Umbilical cord (tissue), 2 donors: ENCODE results near the gene EPSTI1. TPM values are rescaled to one million over a fixed set of nuclear protein-coding genes. Genes with fewer than 3 reads are reported as not detected.

ENCODE experiments used
- DNase-seq: peaks from one replicate; pipeline ENCODE4 v3.0.0-alpha.2; 2015; ENCODE audit warnings: low spot score
- total RNA-seq: library from RNA; depleted of rRNA; stranded (reverse); fragments of >200 nt; gene quantifications from one replicate; pipeline ENCODE4 v1.2.3, GENCODE V29; 2014; ENCODE audit warnings: low replicate concordance; ENCODE audit not compliant: insufficient read depth

EPSTI1 gene
- total RNA-seq, 1 donor from 2014 or later, result 58.0 TPM

GRCh38 chr13:42852136-42852535 is 139.9 kb downstream of the EPSTI1 start:
- no peak for DNase-seq

GRCh38 chr13:42849200-42849599 is 142.8 kb downstream of the EPSTI1 start:
- DNase-seq, result no peak

GRCh38 chr13:42847891-42848663 is 144.0 kb downstream of the EPSTI1 start:
- no peak for DNase-seq

- peak; percentile 75 for DNase-seq
Measured at GRCh38 chr13:42836930-42837690, 154.9 kb downstream of the EPSTI1 start.

Other genes starting within 250 kb of the EPSTI1 start
- 1.2 TPM for gene FAM216B, start 210.7 kb downstream of the EPSTI1 start, total RNA-seq
- gene DNAJC15, start 31.3 kb upstream of the EPSTI1 start, total RNA-seq, result 22.9 TPM